Lung (tissue), 12 donors: ENCODE results near the gene ELF4. TPM values are rescaled to one million over a fixed set of nuclear protein-coding genes. Genes with fewer than 3 reads are reported as not detected.

ENCODE experiments used
- ATAC-seq: fragments of 200-7000 bp; cut with Tn5 transposase; one replicate; pipeline ENCODE4 v1.9.1; 2020; ENCODE audit warnings: moderate number of reproducible peaks; ENCODE audit not compliant: insufficient read depth, low FRiP score
- DNase-seq, 3 donors: peaks; one replicate each; pipeline ENCODE4 v3.0.0-alpha.2; 2013 to 2017
- H3K27ac ChIP-seq, 2 donors: one replicate each; pipeline ENCODE4 v1.5.1; 2013; ENCODE audit warnings: mild to moderate bottlenecking in 2 of 2, moderate library complexity in 2 of 2, control low read depth in 1 of 2, inconsistent platforms in 1 of 2, low read depth in 1 of 2, low read length in 1 of 2
- H3K27me3 ChIP-seq, 3 donors: one replicate each; pipeline ENCODE4 v1.5.1; 2013; ENCODE audit warnings: low read length in 2 of 3; ENCODE audit not compliant: control insufficient read depth in 3 of 3, insufficient read depth in 3 of 3
- H3K36me3 ChIP-seq, 4 donors: one replicate each; pipeline ENCODE4 v1.5.1; 2013; ENCODE audit warnings: low read length in 4 of 4, mild to moderate bottlenecking in 1 of 4, moderate library complexity in 1 of 4; ENCODE audit not compliant: control insufficient read depth in 4 of 4, insufficient read depth in 4 of 4
- H3K4me1 ChIP-seq, 5 donors: one replicate each; pipeline ENCODE4 v1.5.1; 2013; ENCODE audit warnings: low read length in 5 of 5, mild to moderate bottlenecking in 2 of 5, moderate library complexity in 1 of 5; ENCODE audit not compliant: control insufficient read depth in 5 of 5, insufficient read depth in 5 of 5
- H3K4me3 ChIP-seq: one replicate; pipeline ENCODE4 v1.5.1; 2013; ENCODE audit warnings: mild to moderate bottlenecking, control low read depth, moderate library complexity
- H3K9ac ChIP-seq, 2 donors: one replicate each; pipeline ENCODE4 v1.5.1; 2013; ENCODE audit warnings: low read length in 2 of 2, control low read depth in 1 of 2; ENCODE audit not compliant: insufficient read depth in 1 of 2
- H3K9me3 ChIP-seq, 4 donors: one replicate each; pipeline ENCODE4 v1.5.1; 2013; ENCODE audit warnings: low read length in 3 of 4, mild to moderate bottlenecking in 1 of 4, moderate library complexity in 1 of 4; ENCODE audit not compliant: control insufficient read depth in 4 of 4, insufficient read depth in 3 of 4
- CTCF ChIP-seq: IDR thresholded peaks from 2 replicates; pipeline ENCODE4 v1.5.1; 2012; ENCODE audit warnings: mild to moderate bottlenecking; ENCODE audit errors: control extremely low read depth, extremely low read depth
- WGBS, 2 donors: extraction: QIAGEN DNeasy Blood & Tissue Kit; methylation state at CpG; one replicate each; pipeline ENCODE4 v1.1.7; 2013; 5-methylcytosine and 5-hydroxymethylcytosine counted together
- polyA plus RNA-seq, 2 donors: library from polyadenylated mRNA; stranded (reverse); fragments of 200-250 nt; gene quantifications; one replicate each; pipeline ENCODE4 v1.2.1, GENCODE V29; 2013
- total RNA-seq, 2 donors: library from RNA; depleted of rRNA in 1 of 2; stranded (reverse); fragments of >200 nt in 1 of 2; gene quantifications; one replicate each; pipeline ENCODE4 v1.2.1, GENCODE V29; 2014 to 2021
- donor health status: control.
- donor health status: control.
- donor health status: Bipolar disorder and iron deficiency.
- donor health status: healthy.
- donor health status: DM: yes; HTN: yes; CAD: no.

ELF4 gene
- total and polyA plus RNA-seq, 4 donors = 5.9 to 24.5 (median 16.4) TPM

- no peak for ATAC-seq
- peaks cover 0 to 22% (median 0%) of the 10 kb centered on the region in 5 donors for H3K4me1 ChIP-seq
- H3K9me3 ChIP-seq = peaks cover 0 to 2% (median 0%) of the 10 kb centered on the region in 4 donors
- DNase-seq = no peak
- H3K36me3 ChIP-seq = no peaks in the 10 kb centered on the region
- peaks cover 0 to 5% (median 4%) of the 10 kb centered on the region in 3 donors for H3K27me3 ChIP-seq
- H3K9ac ChIP-seq = no peak overlapping the region
- peak overlapping the region in 1 of 2 donors; percentile 52 for H3K27ac ChIP-seq
- no peak for TF ChIP-seq CTCF
- 56 to 71% methylated on average over 14 to 15 of the region's 15 CpGs for WGBS, 2 donors
- H3K4me3 ChIP-seq = no peak overlapping the region
These were observed 26.5 kb downstream of the ELF4 start for GRCh38 chrX:130083656-130084382.

- H3K36me3 ChIP-seq = no peaks in the 10 kb centered on the region
- no peak overlapping the region for H3K9ac ChIP-seq
- no peak for ATAC-seq
- no peak for DNase-seq
- no peak for TF ChIP-seq CTCF
- no peak overlapping the region for H3K4me3 ChIP-seq
- H3K9me3 ChIP-seq = peaks cover 0 to 2% (median 0%) of the 10 kb centered on the region in 4 donors
- WGBS, 2 donors = 0 to 42% methylated on average over 3 to 7 of the region's 7 CpGs
- H3K27me3 ChIP-seq = peaks cover 0 to 5% (median 4%) of the 10 kb centered on the region in 3 donors
- no peak overlapping the region for H3K27ac ChIP-seq
- H3K4me1 ChIP-seq = peaks cover 0 to 22% (median 0%) of the 10 kb centered on the region in 5 donors
These were observed 27.2 kb downstream of the ELF4 start for GRCh38 chrX:130083107-130083490.

GRCh38 chrX:130082244-130083106, 27.8 kb downstream of the ELF4 start:
- DNase-seq = peak in 1 of 3 donors; percentile 30
- 12 to 42% methylated on average over 14 to 28 of the region's 28 CpGs for WGBS, 2 donors
- Histone ChIP-seq H3K4me1 (peaks cover 0 to 22% (median 0%) of the 10 kb centered on the region in 5 donors), H3K36me3 (no peaks in the 10 kb centered on the region), H3K27ac (peak overlapping the region in 1 of 2 donors; percentile 69), H3K9ac (no peak overlapping the region), H3K4me3 (no peak overlapping the region), H3K27me3 (peaks cover 0 to 5% (median 4%) of the 10 kb centered on the region in 3 donors), H3K9me3 (peaks cover 0 to 2% (median 0%) of the 10 kb centered on the region in 4 donors)
- peak; percentile 20 for ATAC-seq
- no peak for TF ChIP-seq CTCF
